Naive thymus-derived CD4-positive, alpha-beta T cell (primary cell): ENCODE data around the gene HYAL2. TPM values are rescaled to one million over a fixed set of nuclear protein-coding genes. Genes with fewer than 3 reads are reported as not detected.

Source experiments
- ATAC-seq: fragments of 150-1000 bp; cut with Tn5 transposase; 2 replicates; pipeline ENCODE4 v1.10.0; 2021; ENCODE audit warnings: mild to moderate bottlenecking, moderate library complexity
- CTCF ChIA-PET: fragments of 350-600 bp; sonication (Branson Sonifier 250); formaldehyde crosslinking; loops from one replicate; lab custom pipeline; 2021; ENCODE audit warnings: antibody characterized with exemption; lab: Charles Lee
- POLR2A ChIA-PET: fragments of 350-600 bp; sonication (Branson Sonifier 250); formaldehyde crosslinking; loops from one replicate; lab custom pipeline; 2021; ENCODE audit warnings: antibody characterized with exemption, inconsistent platforms; lab: Charles Lee
- DNase-seq, 9 donors: peaks; one replicate each; pipeline versions ENCODE4 v3.0.0 to v3.0.0-alpha.2; 2020 to 2022; ENCODE audit warnings: mixed read lengths in 1 of 9
- H3K27ac ChIP-seq: one replicate; pipeline ENCODE4 v1.7.0; 2013; ENCODE audit warnings: mild to moderate bottlenecking, low read depth, low read length, moderate library complexity
- H3K27me3 ChIP-seq, 2 donors: one replicate each; pipeline ENCODE4 v1.7.0; 2013; ENCODE audit warnings: low read length in 2 of 2, mild to moderate bottlenecking in 2 of 2, moderate library complexity in 2 of 2; ENCODE audit not compliant: control insufficient read depth in 2 of 2, insufficient read depth in 2 of 2
- H3K36me3 ChIP-seq, 3 experiments: 1 replicate in 2 of 3; 2 replicates in 1 of 3; pipeline ENCODE4 v1.7.0; 2013; ENCODE audit warnings: low read length in 3 of 3, mild to moderate bottlenecking in 3 of 3, moderate library complexity in 1 of 3; ENCODE audit not compliant: insufficient read depth in 3 of 3, control insufficient read depth in 2 of 3
- H3K4me1 ChIP-seq, 2 donors: one replicate each; pipeline ENCODE4 v1.7.0; 2013; ENCODE audit warnings: low read length in 2 of 2, mild to moderate bottlenecking in 2 of 2, moderate library complexity in 1 of 2; ENCODE audit not compliant: control insufficient read depth in 2 of 2, insufficient read depth in 2 of 2
- H3K4me3 ChIP-seq: 2 replicates; pipeline ENCODE4 v1.7.0; 2013; ENCODE audit warnings: mild to moderate bottlenecking, low read length
- H3K9me3 ChIP-seq, 3 experiments: 1 replicate in 2 of 3; 2 replicates in 1 of 3; pipeline ENCODE4 v1.7.0; 2013; ENCODE audit warnings: low read length in 3 of 3; ENCODE audit not compliant: control insufficient read depth in 2 of 3
- H3K27ac Mint-ChIP-seq, 9 donors: one replicate each; pipeline ENCODE4 v1.8.0; 2020 to 2022; ENCODE audit warnings: mixed read lengths in 9 of 9, mild to moderate bottlenecking in 8 of 9, moderate library complexity in 5 of 9, inconsistent platforms in 2 of 9
- H3K27me3 Mint-ChIP-seq, 5 donors: one replicate each; pipeline ENCODE4 v1.8.0; 2021 to 2022; ENCODE audit warnings: mixed read lengths in 5 of 5, mild to moderate bottlenecking in 1 of 5
- H3K36me3 Mint-ChIP-seq, 5 donors: one replicate each; pipeline ENCODE4 v1.8.0; 2020 to 2022; ENCODE audit warnings: mixed read lengths in 5 of 5, mild to moderate bottlenecking in 3 of 5, inconsistent platforms in 1 of 5
- H3K4me1 Mint-ChIP-seq, 7 donors: one replicate each; pipeline ENCODE4 v1.8.0; 2020 to 2022; ENCODE audit warnings: mixed read lengths in 7 of 7, mild to moderate bottlenecking in 3 of 7, inconsistent platforms in 1 of 7
- H3K4me3 Mint-ChIP-seq, 10 donors: one replicate each; pipeline ENCODE4 v1.8.0; 2020 to 2022; ENCODE audit warnings: mild to moderate bottlenecking in 10 of 10, mixed read lengths in 10 of 10, moderate library complexity in 6 of 10, inconsistent platforms in 2 of 10
- H3K9me3 Mint-ChIP-seq, 11 donors: one replicate each; pipeline ENCODE4 v1.8.0; 2020 to 2022; ENCODE audit warnings: mixed read lengths in 11 of 11, mild to moderate bottlenecking in 4 of 11, inconsistent platforms in 1 of 11, moderate library complexity in 1 of 11
- intact Hi-C, 2 donors: fragments of 100-400 bp; cut with micrococcal nuclease; formaldehyde crosslinking; loops; one replicate each; pipeline ENCODE4 v1.15.1; 2023
- polyA plus RNA-seq, 2 donors: library from polyadenylated mRNA; unstranded; fragments of 300-500 nt; fragmentation: Illumina TruSeq; gene quantifications; one replicate each; pipeline ENCODE4 v1.2.3, GENCODE V29; 2021
- total RNA-seq, 6 experiments: library from RNA in 5 of 6; stranded (reverse) in 5 of 6; gene quantifications; 1 replicate in 5 of 6; 2 replicates in 1 of 6; pipeline ENCODE4 v1.2.3 and lab custom pipeline; 2021 to 2026

Gene HYAL2
- total and polyA plus RNA-seq, 7 experiments from 2014 or later: 1.5 to 5.3 (median 3.2) TPM

DNA sequence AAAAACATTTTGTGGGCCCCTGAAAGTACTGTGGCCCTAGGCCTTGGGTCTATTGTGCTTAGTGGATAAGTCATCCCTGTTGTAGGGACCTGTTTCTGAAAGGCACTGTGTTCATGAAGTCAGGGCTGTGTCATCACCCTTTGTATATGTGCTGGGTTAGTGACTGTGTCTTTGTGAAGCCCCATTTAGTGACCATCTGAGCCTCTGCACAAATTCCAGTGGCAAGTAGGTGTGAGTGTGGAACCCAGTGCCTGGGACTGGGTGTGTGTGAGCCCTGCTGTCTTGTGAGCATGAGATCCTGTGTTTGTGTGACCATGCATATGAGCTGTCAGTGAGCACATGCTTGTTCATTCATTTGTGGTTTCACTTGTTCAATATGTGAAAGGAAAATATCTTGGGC, 17.9 kb downstream of the HYAL2 start:
- H3K4me3 ChIP-seq: no peak overlapping the region
- POLR2A ChIA-PET: interaction anchor here (0.6 to 1.2 kb wide), 2 partner anchors 33 to 1744 kb away, joined by 3 to 4 read pairs; no protein-coding TSS in a partner anchor
- H3K27me3 ChIP-seq: no peaks in the 10 kb centered on the region
- H3K36me3 ChIP-seq: no peaks in the 10 kb centered on the region
- DNase-seq (no peak), ATAC-seq (no peak)
- peaks cover 7 to 16% (median 10%) of the 10 kb centered on the region in 7 donors for H3K4me1 Mint-ChIP-seq
- H3K9me3 ChIP-seq: no peaks in the 10 kb centered on the region
- H3K4me1 ChIP-seq: peaks cover 9% of the 10 kb centered on the region in 2 donors
- H3K27me3 Mint-ChIP-seq: no peaks in the 10 kb centered on the region
- CTCF ChIA-PET: interaction anchor here (0.8 kb wide), 1 partner anchor 17 kb away, joined by 3 read pairs; no protein-coding TSS in a partner anchor
- intact Hi-C loops: no loop called here
- peaks cover 0 to 3% (median 0%) of the 10 kb centered on the region in 11 donors for H3K9me3 Mint-ChIP-seq
- H3K27ac ChIP-seq: no peak overlapping the region
- no peak overlapping the region for H3K4me3 Mint-ChIP-seq
- H3K36me3 Mint-ChIP-seq: peaks cover 0 to 4% (median 0%) of the 10 kb centered on the region in 5 donors
- no peak overlapping the region for H3K27ac Mint-ChIP-seq

DNA sequence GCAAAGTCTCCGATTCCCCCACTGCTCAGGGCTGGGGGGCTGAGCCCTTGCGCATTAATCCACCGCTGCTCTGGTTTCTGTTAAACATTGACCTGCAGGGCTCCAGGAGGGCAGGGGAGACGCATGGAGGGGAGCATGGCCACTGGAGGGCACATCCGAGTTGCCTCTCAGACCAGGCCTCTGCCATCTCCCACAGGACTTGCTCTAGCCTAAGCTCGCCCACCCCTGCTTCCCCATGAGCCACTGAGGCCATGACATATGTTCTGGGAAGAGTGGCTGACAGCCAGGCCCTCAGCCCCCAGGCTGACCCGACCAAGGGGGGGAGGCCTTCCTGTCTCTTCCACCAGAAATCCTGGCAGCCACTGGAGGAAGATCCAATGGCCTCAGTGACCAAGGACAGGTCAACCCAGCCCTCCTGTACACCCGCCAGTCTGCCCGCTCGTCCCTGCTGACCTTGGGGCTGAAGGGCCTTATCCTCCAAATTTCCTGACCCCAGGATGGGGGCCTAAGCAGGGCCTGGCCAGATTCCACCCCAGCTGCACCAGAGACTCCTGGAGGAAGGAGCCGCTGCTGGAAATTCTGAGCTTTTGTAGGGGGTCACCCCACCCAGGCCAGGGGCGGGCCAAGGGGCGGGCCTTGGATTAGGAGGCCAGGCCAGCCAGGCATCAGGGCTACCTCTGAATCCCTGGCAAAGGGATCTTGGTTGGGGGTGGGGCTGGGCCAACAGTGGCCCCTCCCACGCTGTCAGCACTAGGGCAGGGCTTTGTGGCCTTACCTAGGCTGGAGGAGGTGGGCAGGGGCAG, 19.3 kb downstream of the HYAL2 start, which contains the start of gene HYAL1:
Gene HYAL1 (minus strand): TSS at position 562 of the 803 bp plus-strand sequence. CDS start 618 bp downstream, outside the sequence.
- Mint-ChIP-seq H3K36me3 (peaks cover 0 to 2% (median 0%) of the 10 kb centered on the region in 5 donors), H3K27ac (peak within 1 kb of the TSS in 2 of 9 donors; percentile 51 to 83), H3K4me1 (peaks cover 10 to 22% (median 17%) of the 10 kb centered on the region in 7 donors), H3K4me3 (no peak within 1 kb of the TSS), H3K9me3 (peaks cover 0 to 3% (median 0%) of the 10 kb centered on the region in 11 donors), H3K27me3 (no peaks in the 10 kb centered on the region)
- CTCF ChIA-PET: no interaction called here
- intact Hi-C loops: no loop called here
- Histone ChIP-seq H3K27me3 (no peaks in the 10 kb centered on the region), H3K4me1 (peaks cover 13 to 16% of the 10 kb centered on the region in 2 donors), H3K36me3 (no peaks in the 10 kb centered on the region), H3K4me3 (no peak within 1 kb of the TSS), H3K9me3 (no peaks in the 10 kb centered on the region), H3K27ac (no peak within 1 kb of the TSS)
- DNase-seq (no peak), ATAC-seq (no peak)
- POLR2A ChIA-PET: interaction anchor here (1.0 to 1.2 kb wide), 2 partner anchors 10 to 34 kb away, joined by 3 read pairs; no protein-coding TSS in a partner anchor

DNA sequence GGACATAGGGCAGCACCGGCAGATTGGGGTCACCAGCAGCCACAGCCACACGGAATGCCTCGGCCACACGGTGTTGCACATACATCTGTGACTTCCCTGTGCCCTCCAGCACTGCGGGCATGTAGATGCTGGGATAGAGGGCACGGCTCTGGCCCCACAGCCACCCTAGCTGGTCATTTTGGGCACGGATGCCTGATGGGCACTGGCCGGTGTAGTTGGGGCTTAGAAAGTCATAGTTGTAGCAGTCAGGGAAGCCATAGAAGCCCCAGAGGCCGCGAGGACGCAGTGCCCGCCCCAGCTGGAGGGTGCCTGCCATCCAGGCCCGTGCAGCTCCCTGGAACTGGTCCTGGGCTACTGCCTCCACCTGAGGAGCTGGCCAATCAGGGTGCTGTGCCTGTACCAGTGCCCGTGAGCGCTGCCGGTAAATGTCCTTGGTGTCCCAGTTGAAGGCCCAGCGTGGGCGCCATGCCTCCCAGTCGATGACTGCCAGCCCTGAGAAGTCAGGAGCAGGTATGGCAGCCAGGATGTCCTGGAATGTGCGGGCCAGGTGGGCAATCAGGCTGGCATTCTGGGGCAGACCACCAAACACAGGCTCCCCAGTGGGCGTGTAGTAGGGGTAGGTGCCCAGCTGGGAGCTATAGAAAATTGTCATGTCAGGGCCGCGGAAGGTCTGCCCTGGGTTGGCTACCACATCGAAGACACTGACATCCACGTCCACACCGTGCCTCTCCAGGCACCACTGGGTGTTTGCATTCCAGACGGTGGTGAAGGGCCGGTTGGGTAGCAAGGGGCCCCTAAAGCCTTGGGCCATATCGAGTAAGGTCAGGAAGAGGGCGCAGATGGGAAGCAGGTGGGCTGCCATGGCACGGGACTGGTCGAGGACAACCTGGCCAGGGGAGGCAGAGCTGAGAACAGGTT, 20.2 kb downstream of the HYAL2 start:
- CTCF ChIA-PET: interaction anchor here (0.6 kb wide), 1 partner anchor 31 kb away, joined by 3 read pairs; no protein-coding TSS in a partner anchor
- H3K36me3 Mint-ChIP-seq: no peaks in the 10 kb centered on the region
- POLR2A ChIA-PET: interaction anchor here (0.6 to 4.8 kb wide), 4 partner anchors 10 to 112 kb away, joined by 3 to 41 read pairs (median 3); no protein-coding TSS in a partner anchor
- Histone ChIP-seq H3K4me1 (peaks cover 19 to 20% of the 10 kb centered on the region in 2 donors), H3K36me3 (peaks cover 0 to 2% (median 0%) of the 10 kb centered on the region in 3 experiments), H3K9me3 (no peaks in the 10 kb centered on the region), H3K27me3 (no peaks in the 10 kb centered on the region), H3K4me3 (no peak overlapping the region), H3K27ac (no peak overlapping the region)
- DNase-seq: no peak
- ATAC-seq: no peak
- H3K27me3 Mint-ChIP-seq: no peaks in the 10 kb centered on the region
- peak overlapping the region in 3 of 9 donors; percentile 4 to 36 (median 9) for H3K27ac Mint-ChIP-seq
- intact Hi-C loops: no loop called here
- peaks cover 0 to 3% (median 0%) of the 10 kb centered on the region in 11 donors for H3K9me3 Mint-ChIP-seq
- H3K4me1 Mint-ChIP-seq: peaks cover 12 to 31% (median 21%) of the 10 kb centered on the region in 7 donors
- H3K4me3 Mint-ChIP-seq: peak overlapping the region in 1 of 10 donors; percentile 12

DNA sequence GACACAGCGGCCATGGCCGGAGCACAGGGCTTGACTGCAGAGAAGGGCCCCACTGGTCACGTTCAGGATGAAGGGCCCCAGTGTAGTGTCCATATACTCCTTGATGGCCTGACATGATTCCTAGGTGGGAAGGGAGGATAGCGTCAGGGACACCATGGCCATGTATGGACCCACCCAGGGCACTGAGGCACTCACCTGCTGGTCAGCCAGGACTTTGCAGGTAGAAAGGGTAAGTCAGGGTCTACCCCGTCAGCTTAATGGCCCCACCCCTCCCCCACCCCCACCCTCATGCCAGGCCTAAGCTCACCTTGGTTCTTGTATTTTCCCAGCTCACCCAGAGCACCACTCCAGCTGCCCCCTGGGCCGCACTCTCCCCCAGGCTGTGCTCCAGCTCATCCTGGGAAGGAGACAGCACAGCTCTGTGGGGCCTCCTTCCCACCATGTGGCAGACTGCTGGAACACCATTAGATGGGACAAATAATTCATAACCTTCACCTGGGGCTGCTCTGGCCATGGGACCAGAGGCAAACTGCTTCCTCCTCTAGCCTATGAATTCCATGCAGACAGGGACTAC, 21.8 kb downstream of the HYAL2 start:
- Histone ChIP-seq H3K27ac (peak overlapping the region; percentile 86), H3K36me3 (peaks cover 0 to 7% (median 0%) of the 10 kb centered on the region in 3 experiments), H3K9me3 (no peaks in the 10 kb centered on the region), H3K27me3 (no peaks in the 10 kb centered on the region), H3K4me3 (no peak overlapping the region), H3K4me1 (peaks cover 19 to 20% of the 10 kb centered on the region in 2 donors)
- Mint-ChIP-seq H3K4me1 (peaks cover 12 to 36% (median 22%) of the 10 kb centered on the region in 7 donors), H3K27ac (peak overlapping the region in 8 of 9 donors; percentile 32 to 100 (median 97)), H3K4me3 (peak overlapping the region; percentile 38 to 99 (median 92)), H3K36me3 (peaks cover 0 to 1% (median 0%) of the 10 kb centered on the region in 5 donors), H3K9me3 (no peaks in the 10 kb centered on the region), H3K27me3 (no peaks in the 10 kb centered on the region)
- no peak for ATAC-seq
- POLR2A ChIA-PET: interaction anchor here (3.9 to 4.8 kb wide), 2 partner anchors 26 to 36 kb away, joined by 31 to 41 read pairs; partner anchors contain the start of gene TUSC2
- CTCF ChIA-PET: no interaction called here
- no peak for DNase-seq
- intact Hi-C loops: no loop called here

DNA sequence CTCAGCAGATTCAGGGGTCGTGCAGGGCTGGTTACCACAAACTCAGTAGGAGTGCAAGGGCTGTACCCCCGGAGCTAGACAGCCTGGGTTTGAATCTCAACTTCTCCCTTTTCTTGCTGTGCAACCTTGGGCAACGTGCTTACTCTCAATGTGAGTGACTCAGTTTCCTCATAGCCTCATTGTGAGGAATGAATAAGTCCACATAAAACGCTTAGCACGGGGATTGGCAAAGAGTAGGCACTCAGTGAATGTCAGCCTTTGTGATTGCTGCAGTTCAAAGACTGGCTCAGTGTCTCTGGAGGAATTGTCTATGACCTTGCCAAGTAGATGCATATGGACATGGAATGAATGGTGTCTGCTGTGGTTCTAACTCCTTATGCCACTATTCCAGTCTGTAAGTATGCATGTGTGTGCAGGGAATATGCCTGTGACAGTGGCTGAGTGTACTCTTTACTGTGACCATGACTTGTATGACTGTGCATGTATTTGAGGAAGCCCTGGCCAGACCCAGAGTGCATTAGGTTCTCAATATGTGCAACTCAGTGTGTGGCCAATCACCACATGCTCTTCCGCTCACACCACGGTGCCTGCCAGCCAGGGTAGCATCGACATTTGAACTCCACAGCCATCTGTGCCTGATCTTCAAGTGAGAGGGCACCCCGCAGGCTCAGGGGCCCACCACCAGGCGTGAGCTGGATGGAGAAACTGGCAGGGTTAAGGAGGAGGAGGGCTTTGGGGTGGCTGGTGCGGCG, 22.4 kb downstream of the HYAL2 start:
- ChIA-PET POLR2A (interaction anchor here (0.6 to 4.8 kb wide), 16 partner anchors 9 to 1276 kb away, joined by 3 to 41 read pairs (median 6); partner anchors contain the start of genes CYB561D2, GNAI2, NPRL2 and RASSF1), CTCF (interaction anchor here (0.9 to 1.6 kb wide), 4 partner anchors 21 to 50 kb away, joined by 3 to 5 read pairs (median 3); partner anchors contain the start of genes CYB561D2, HYAL2 and NPRL2)
- no peaks in the 10 kb centered on the region for H3K9me3 ChIP-seq
- no peak for DNase-seq
- H3K27me3 ChIP-seq: no peaks in the 10 kb centered on the region
- Mint-ChIP-seq H3K4me1 (peaks cover 12 to 36% (median 22%) of the 10 kb centered on the region in 7 donors), H3K27me3 (no peaks in the 10 kb centered on the region), H3K9me3 (no peaks in the 10 kb centered on the region), H3K4me3 (peak overlapping the region; percentile 84 to 99 (median 97)), H3K27ac (peak overlapping the region; percentile 90 to 100 (median 99)), H3K36me3 (peaks cover 0 to 1% (median 0%) of the 10 kb centered on the region in 5 donors)
- peaks cover 19 to 20% of the 10 kb centered on the region in 2 donors for H3K4me1 ChIP-seq
- H3K4me3 ChIP-seq: peak overlapping the region; percentile 57
- intact Hi-C loops: loop anchor here (1.0 to 10.0 kb wide), 26 partner anchors 9 to 1825 kb away; partner anchors contain the start of genes CYB561D2 (in 2 of the 2), HEMK1 (in 2 of the 2), NPRL2 (in 2 of the 2) and TUSC2 (in 2 of the 2)
- peak overlapping the region; percentile 86 for H3K27ac ChIP-seq
- H3K36me3 ChIP-seq: peaks cover 0 to 7% (median 0%) of the 10 kb centered on the region in 3 experiments
- no peak for ATAC-seq
